ENCODE results near the gene NFX1.

The NFX1 gene

GRCh38 chr9:33256236-33256635 lies 34.1 kb upstream of the NFX1 start:
- no peak for DNase-seq

GRCh38 chr9:33257276-33257675 lies 33.0 kb upstream of the NFX1 start:
- POLR2A ChIA-PET: no interaction called here
- Histone ChIP-seq H3K9me3 (ENCODE audit: control extremely low read depth in 1 of 5, control insufficient read depth in 4 of 5, insufficient read depth in 2 of 5, low read depth in 1 of 5, low read length in 4 of 5) (no peaks in the 10 kb centered on the region), H3K4me3 (ENCODE audit: control insufficient read depth in 1 of 7, extremely low read depth in 1 of 7, insufficient read depth in 4 of 7, low read depth in 2 of 7, low read length in 6 of 7) (no peak overlapping the region), H3K27ac (ENCODE audit: insufficient read depth in 1 of 2, low read depth in 1 of 2, low read length in 2 of 2, poor library complexity in 1 of 2, severe bottlenecking in 2 of 2) (no peak overlapping the region), H3K27me3 (replicated peaks in 2 of 5; ENCODE audit: control insufficient read depth in 4 of 5, insufficient read depth in 5 of 5, low read length in 4 of 5) (no peaks in the 10 kb centered on the region), H3K4me1 (ENCODE audit: control extremely low read depth in 1 of 4, control insufficient read depth in 4 of 4, insufficient read depth in 4 of 4, low read length in 3 of 4) (no peaks in the 10 kb centered on the region), H3K36me3 (ENCODE audit: control insufficient read depth in 4 of 4, insufficient read depth in 4 of 4, low read length in 3 of 4) (peaks cover 50 to 93% (median 74%) of the 10 kb centered on the region in 4 experiments)
- DNase-seq: no peak
- 95% methylated on average over 3 of the region's 4 CpGs for WGBS (ENCODE audit: insufficient coverage)
- CTCF ChIA-PET: interaction anchor here (0.7 to 1.6 kb wide), 3 partner anchors 14 to 207 kb away, joined by 3 to 7 read pairs (median 3); no protein-coding TSS in a partner anchor

More at GRCh38 chr9:33256236-33256635, 34.1 kb upstream of the NFX1 start:
- WGBS (ENCODE audit: insufficient coverage): 100% methylated on average over 1 of the region's 2 CpGs
- H3K36me3 ChIP-seq (ENCODE audit: control insufficient read depth in 4 of 4, insufficient read depth in 4 of 4, low read length in 3 of 4): peaks cover 46 to 90% (median 69%) of the 10 kb centered on the region in 4 experiments
- H3K9me3 ChIP-seq (ENCODE audit: control extremely low read depth in 1 of 5, control insufficient read depth in 4 of 5, insufficient read depth in 2 of 5, low read depth in 1 of 5, low read length in 4 of 5): no peaks in the 10 kb centered on the region
- H3K27ac ChIP-seq (ENCODE audit: insufficient read depth in 1 of 2, low read depth in 1 of 2, low read length in 2 of 2, poor library complexity in 1 of 2, severe bottlenecking in 2 of 2): no peak overlapping the region
- ChIA-PET POLR2A (no interaction called here), CTCF (interaction anchor here (1.1 to 1.6 kb wide), 2 partner anchors 13 to 23 kb away, joined by 3 to 7 read pairs; no protein-coding TSS in a partner anchor)
- H3K4me1 ChIP-seq (ENCODE audit: control extremely low read depth in 1 of 4, control insufficient read depth in 4 of 4, insufficient read depth in 4 of 4, low read length in 3 of 4): no peaks in the 10 kb centered on the region
- H3K27me3 ChIP-seq (replicated peaks in 2 of 5; ENCODE audit: control insufficient read depth in 4 of 5, insufficient read depth in 5 of 5, low read length in 4 of 5): no peaks in the 10 kb centered on the region
- H3K4me3 ChIP-seq (ENCODE audit: control insufficient read depth in 1 of 7, extremely low read depth in 1 of 7, insufficient read depth in 4 of 7, low read depth in 2 of 7, low read length in 6 of 7): no peak overlapping the region

GRCh38 chr9:33260372-33260771 lies 29.9 kb upstream of the NFX1 start:
- Histone ChIP-seq H3K4me1 (ENCODE audit: control extremely low read depth in 1 of 4, control insufficient read depth in 4 of 4, insufficient read depth in 4 of 4, low read length in 3 of 4) (peaks cover 8 to 19% (median 14%) of the 10 kb centered on the region in 4 experiments), H3K36me3 (ENCODE audit: control insufficient read depth in 4 of 4, insufficient read depth in 4 of 4, low read length in 3 of 4) (peaks cover 37 to 64% (median 52%) of the 10 kb centered on the region in 4 experiments), H3K27ac (ENCODE audit: insufficient read depth in 1 of 2, low read depth in 1 of 2, low read length in 2 of 2, poor library complexity in 1 of 2, severe bottlenecking in 2 of 2) (peak overlapping the region in 1 of 2 experiments; percentile 18), H3K4me3 (ENCODE audit: control insufficient read depth in 1 of 7, extremely low read depth in 1 of 7, insufficient read depth in 4 of 7, low read depth in 2 of 7, low read length in 6 of 7) (no peak overlapping the region), H3K9me3 (ENCODE audit: control extremely low read depth in 1 of 5, control insufficient read depth in 4 of 5, insufficient read depth in 2 of 5, low read depth in 1 of 5, low read length in 4 of 5) (no peaks in the 10 kb centered on the region), H3K27me3 (replicated peaks in 2 of 5; ENCODE audit: control insufficient read depth in 4 of 5, insufficient read depth in 5 of 5, low read length in 4 of 5) (no peaks in the 10 kb centered on the region)
- no peak for DNase-seq
- CTCF ChIA-PET: no interaction called here
- POLR2A ChIA-PET: no interaction called here
- WGBS (ENCODE audit: insufficient coverage): no CpG with 5 or more reads among the region's 1 CpG

- peak in 2 of 3 donors; percentile 37 to 47 for DNase-seq
- Histone ChIP-seq H3K4me1 (ENCODE audit: control extremely low read depth in 1 of 4, control insufficient read depth in 4 of 4, insufficient read depth in 4 of 4, low read length in 3 of 4) (peaks cover 8 to 32% (median 21%) of the 10 kb centered on the region in 4 experiments), H3K27me3 (replicated peaks in 2 of 5; ENCODE audit: control insufficient read depth in 4 of 5, insufficient read depth in 5 of 5, low read length in 4 of 5) (no peaks in the 10 kb centered on the region), H3K27ac (ENCODE audit: insufficient read depth in 1 of 2, low read depth in 1 of 2, low read length in 2 of 2, poor library complexity in 1 of 2, severe bottlenecking in 2 of 2) (peak overlapping the region; percentile 71 to 85), H3K36me3 (ENCODE audit: control insufficient read depth in 4 of 4, insufficient read depth in 4 of 4, low read length in 3 of 4) (peaks cover 19 to 54% (median 41%) of the 10 kb centered on the region in 4 experiments), H3K9me3 (ENCODE audit: control extremely low read depth in 1 of 5, control insufficient read depth in 4 of 5, insufficient read depth in 2 of 5, low read depth in 1 of 5, low read length in 4 of 5) (no peaks in the 10 kb centered on the region), H3K4me3 (ENCODE audit: control insufficient read depth in 1 of 7, extremely low read depth in 1 of 7, insufficient read depth in 4 of 7, low read depth in 2 of 7, low read length in 6 of 7) (peak overlapping the region; percentile 92 to 99 (median 95))
- CTCF ChIA-PET: interaction anchor here (0.8 to 1.6 kb wide), 3 partner anchors 10 to 32 kb away, joined by 3 to 4 read pairs (median 3); no protein-coding TSS in a partner anchor
- POLR2A ChIA-PET: interaction anchor here (0.9 to 1.5 kb wide), 2 partner anchors 8 to 37 kb away, joined by 4 to 5 read pairs; no protein-coding TSS in a partner anchor
- WGBS (ENCODE audit: insufficient coverage): 4% methylated on average over 23 of the region's 25 CpGs
Measured at GRCh38 chr9:33263131-33264002, 26.9 kb upstream of the NFX1 start.

GRCh38 chr9:33264003-33264472 lies 26.3 kb upstream of the NFX1 start:
- peak overlapping the region; percentile 92 to 99 (median 95) for H3K4me3 ChIP-seq (ENCODE audit: control insufficient read depth in 1 of 7, extremely low read depth in 1 of 7, insufficient read depth in 4 of 7, low read depth in 2 of 7, low read length in 6 of 7)
- POLR2A ChIA-PET: interaction anchor here (0.8 to 1.5 kb wide), 3 partner anchors 9 to 38 kb away, joined by 3 to 5 read pairs (median 4); partner anchors contain the start of gene NFX1

GRCh38 chr9:33264473-33265177 lies 25.7 kb upstream of the NFX1 start, which contains the start of the genes BAG1 and CHMP5:
Gene BAG1 (minus strand): TSS chr9:33264708.
Gene CHMP5 (plus strand): TSS chr9:33265049. CDS start chr9:33265079, 30 bp downstream.
- ChIA-PET CTCF (interaction anchor here (1.1 to 1.6 kb wide), 4 partner anchors 25 to 189 kb away, joined by 3 to 4 read pairs (median 4); partner anchors contain the start of gene SMU1), POLR2A (interaction anchor here (0.8 to 1.5 kb wide), 3 partner anchors 26 to 687 kb away, joined by 3 to 4 read pairs (median 3); partner anchors contain the start of gene NFX1)
- under 1% methylated on average over 53 of the region's 67 CpGs for WGBS (ENCODE audit: insufficient coverage)
- Histone ChIP-seq H3K4me3 (ENCODE audit: control insufficient read depth in 1 of 7, extremely low read depth in 1 of 7, insufficient read depth in 4 of 7, low read depth in 2 of 7, low read length in 6 of 7) (peak within 1 kb of the TSS; percentile 92 to 99 (median 95)), H3K4me1 (ENCODE audit: control extremely low read depth in 1 of 4, control insufficient read depth in 4 of 4, insufficient read depth in 4 of 4, low read length in 3 of 4) (peaks cover 8 to 32% (median 21%) of the 10 kb centered on the region in 4 experiments), H3K36me3 (ENCODE audit: control insufficient read depth in 4 of 4, insufficient read depth in 4 of 4, low read length in 3 of 4) (peaks cover 10 to 48% (median 29%) of the 10 kb centered on the region in 4 experiments), H3K9me3 (ENCODE audit: control extremely low read depth in 1 of 5, control insufficient read depth in 4 of 5, insufficient read depth in 2 of 5, low read depth in 1 of 5, low read length in 4 of 5) (no peaks in the 10 kb centered on the region), H3K27me3 (replicated peaks in 2 of 5; ENCODE audit: control insufficient read depth in 4 of 5, insufficient read depth in 5 of 5, low read length in 4 of 5) (no peaks in the 10 kb centered on the region), H3K27ac (ENCODE audit: insufficient read depth in 1 of 2, low read depth in 1 of 2, low read length in 2 of 2, poor library complexity in 1 of 2, severe bottlenecking in 2 of 2) (peak within 1 kb of the TSS; percentile 77 to 93)
- peak; percentile 99 to 100 (median 99) for DNase-seq

More at GRCh38 chr9:33264003-33264472, 26.3 kb upstream of the NFX1 start:
- H3K36me3 ChIP-seq (ENCODE audit: control insufficient read depth in 4 of 4, insufficient read depth in 4 of 4, low read length in 3 of 4): peaks cover 16 to 52% (median 34%) of the 10 kb centered on the region in 4 experiments
- no peaks in the 10 kb centered on the region for H3K27me3 ChIP-seq (replicated peaks in 2 of 5; ENCODE audit: control insufficient read depth in 4 of 5, insufficient read depth in 5 of 5, low read length in 4 of 5)
- WGBS (ENCODE audit: insufficient coverage): 0% methylated on average over 37 of the region's 37 CpGs
- DNase-seq: peak in 2 of 3 donors; percentile 43 to 55
- CTCF ChIA-PET: interaction anchor here (1.1 to 1.6 kb wide), 3 partner anchors 26 to 33 kb away, joined by 3 to 4 read pairs (median 4); no protein-coding TSS in a partner anchor
- peak overlapping the region; percentile 71 to 85 for H3K27ac ChIP-seq (ENCODE audit: insufficient read depth in 1 of 2, low read depth in 1 of 2, low read length in 2 of 2, poor library complexity in 1 of 2, severe bottlenecking in 2 of 2)
- H3K9me3 ChIP-seq (ENCODE audit: control extremely low read depth in 1 of 5, control insufficient read depth in 4 of 5, insufficient read depth in 2 of 5, low read depth in 1 of 5, low read length in 4 of 5): no peaks in the 10 kb centered on the region
- peaks cover 8 to 32% (median 21%) of the 10 kb centered on the region in 4 experiments for H3K4me1 ChIP-seq (ENCODE audit: control extremely low read depth in 1 of 4, control insufficient read depth in 4 of 4, insufficient read depth in 4 of 4, low read length in 3 of 4)

All from common myeloid progenitor, CD34-positive (primary cell).